HCT116 (cell line): Measurements from ENCODE around the gene APOBEC3A. TPM values are rescaled to one million over a fixed set of nuclear protein-coding genes. Genes with fewer than 3 reads are reported as not detected.

Source experiments
- ATAC-seq: fragments of 200-7000 bp; cut with Tn5 transposase; 2 replicates; pipeline ENCODE4 v1.9.1; 2020; ENCODE audit warnings: mild to moderate bottlenecking, moderate library complexity
- BruUV-seq: library from RNA; stranded (reverse); fragments of 400-500 nt; replicated peaks from 2 replicates; lab custom pipeline; 2021; lab: Mats Ljungman, UMichigan
- CTCF ChIA-PET: fragments of 300-600 bp; sonication (Branson Sonifier 250); formaldehyde crosslinking; loops from one replicate; lab custom pipeline; 2021; ENCODE audit warnings: antibody characterized with exemption; lab: Charles Lee
- POLR2A ChIA-PET: fragments of 300-600, 350-600 bp; sonication (Branson Sonifier 250); formaldehyde crosslinking; loops from one replicate; lab custom pipeline; 2021; ENCODE audit warnings: antibody characterized with exemption; lab: Charles Lee
- RAD21 ChIA-PET, 2 experiments: fragments of 300-600 bp; sonication (Branson Sonifier 250); formaldehyde crosslinking; loops; one replicate each; lab custom pipeline; 2023; ENCODE audit warnings: low total read pairs in 2 of 2; ENCODE audit not compliant: uncharacterized antibody in 2 of 2, unreplicated experiment in 2 of 2, low non-redundant PET in 1 of 2; lab: Charles Lee
- DNase-seq: peaks from one replicate; pipeline ENCODE4 v3.0.0-alpha.2; 2010; ENCODE audit warnings: low read depth, low spot score
- H2AFZ ChIP-seq: fragments of 200-600 bp; shearing (Covaris generic), sonication (generic); 2 replicates; pipeline ENCODE4 v1.6.1; 2017; ENCODE audit warnings: low read depth, mixed run types, mixed read lengths, antibody characterized with exemption, low read length; ENCODE audit not compliant: poor library complexity, severe bottlenecking
- H3K27ac ChIP-seq: 2 replicates; pipeline ENCODE4 v1.5.1; 2012; ENCODE audit warnings: low read depth, low read length
- H3K27me3 ChIP-seq: fragments of 200-600 bp; sonication (generic); 2 replicates; pipeline ENCODE4 v1.6.1; 2016; ENCODE audit warnings: mixed run types, low read length, mixed read lengths; ENCODE audit not compliant: insufficient read depth
- H3K36me3 ChIP-seq, 2 experiments: fragments of 200-500 bp in 1 of 2; fragments of 200-600 bp in 1 of 2; sonication (Bioruptor generic) in 1 of 2; sonication (generic) in 1 of 2; 2 replicates each; pipeline versions ENCODE4 v1.5.1 to v1.6.1; 2014 to 2016; ENCODE audit warnings: low read length in 2 of 2, inconsistent platforms in 1 of 2, mixed read lengths in 1 of 2, mixed run types in 1 of 2; ENCODE audit not compliant: insufficient read depth in 2 of 2, control insufficient read depth in 1 of 2
- H3K4me1 ChIP-seq, 2 experiments: fragments of 200-600 bp in 1 of 2; sonication (generic) in 1 of 2; 2 replicates each; pipeline versions ENCODE4 v1.5.1 to v1.6.1; 2012 to 2017; ENCODE audit warnings: low read length in 2 of 2, inconsistent platforms in 1 of 2, mild to moderate bottlenecking in 1 of 2, mixed read lengths in 1 of 2, mixed run types in 1 of 2, moderate library complexity in 1 of 2; ENCODE audit not compliant: insufficient read depth in 2 of 2, control insufficient read depth in 1 of 2
- H3K4me2 ChIP-seq: fragments of 200-600 bp; sonication (generic); 2 replicates; pipeline ENCODE4 v1.6.1; 2017; ENCODE audit warnings: mixed run types, low read length, mixed read lengths
- H3K4me3 ChIP-seq, 2 experiments: fragments of 200-600 bp in 1 of 2; sonication (generic) in 1 of 2; replicated peaks in 1 of 2; 2 replicates each; pipeline ENCODE4 v1.5.1; 2011 to 2016; ENCODE audit warnings: low read length in 2 of 2, control low read depth in 1 of 2, low read depth in 1 of 2, mild to moderate bottlenecking in 1 of 2, mixed read lengths in 1 of 2, mixed run types in 1 of 2
- H3K79me2 ChIP-seq: fragments of 200-600 bp; sonication (generic); 2 replicates; pipeline ENCODE4 v1.6.1; 2017; ENCODE audit warnings: mild to moderate bottlenecking, mixed run types, low read length, moderate library complexity, mixed read lengths; ENCODE audit not compliant: insufficient read depth
- H3K9ac ChIP-seq: fragments of 200-600 bp; sonication (generic); 2 replicates; pipeline ENCODE4 v1.6.1; 2016; ENCODE audit warnings: low read length, mixed read lengths
- H3K9me2 ChIP-seq: fragments of 200-600 bp; sonication (generic), shearing (Covaris generic); 2 replicates; pipeline ENCODE4 v1.6.1; 2017; ENCODE audit warnings: mixed run types, mild to moderate bottlenecking, moderate library complexity; ENCODE audit not compliant: insufficient read depth
- H3K9me3 ChIP-seq, 2 experiments: fragments of 200-500 bp in 1 of 2; fragments of 200-600 bp in 1 of 2; sonication (Bioruptor generic) in 1 of 2; sonication (generic) in 1 of 2; 2 replicates each; pipeline ENCODE4 v1.6.1; 2014 to 2017; ENCODE audit warnings: low read length in 2 of 2, mixed read lengths in 2 of 2, inconsistent platforms in 1 of 2, low read depth in 1 of 2, mild to moderate bottlenecking in 1 of 2, mixed run types in 1 of 2, moderate library complexity in 1 of 2; ENCODE audit not compliant: control insufficient read depth in 1 of 2, insufficient read depth in 1 of 2
- H4K20me1 ChIP-seq: fragments of 200-600 bp; sonication (generic), shearing (Covaris generic); 2 replicates; pipeline ENCODE4 v1.6.1; 2017; ENCODE audit warnings: mixed run types, mild to moderate bottlenecking, moderate library complexity; ENCODE audit not compliant: insufficient read depth
- EGR1 ChIP-seq: IDR thresholded peaks from 2 replicates; pipeline ENCODE4 v1.6.1; 2012; ENCODE audit warnings: low read depth
- ELF1 ChIP-seq: IDR thresholded peaks from 2 replicates; pipeline ENCODE4 v1.6.1; 2012; ENCODE audit warnings: low read depth, borderline replicate concordance
- EZH2 ChIP-seq: fragments of 200-600 bp; sonication (generic); IDR thresholded peaks from 2 replicates; pipeline ENCODE4 v1.6.1; 2017; ENCODE audit warnings: antibody characterized with exemption, mixed run types
- FOSL1 ChIP-seq: IDR thresholded peaks from 2 replicates; pipeline ENCODE4 v1.6.1; 2012; ENCODE audit warnings: low read depth
- JUND ChIP-seq: IDR thresholded peaks from 2 replicates; pipeline ENCODE4 v1.6.1; 2012
- MAX ChIP-seq: IDR thresholded peaks from 2 replicates; pipeline ENCODE4 v1.6.1; 2012
- SP1 ChIP-seq: IDR thresholded peaks from 2 replicates; pipeline ENCODE4 v1.6.1; 2012; ENCODE audit warnings: low read depth
- ZFX ChIP-seq: fragments of 450-650 bp; IDR thresholded peaks from 2 replicates; pipeline ENCODE4 v1.6.1; 2017
- intact Hi-C: fragments of 100-400 bp; cut with micrococcal nuclease; formaldehyde crosslinking; loops from 2 replicates; pipeline ENCODE4 v1.10.0; 2022
- total RNA-seq: library from RNA; stranded (reverse); gene quantifications from one replicate; pipeline ENCODE4 v1.2.1, GENCODE V29; 2021; ENCODE audit not compliant: unreplicated experiment
- TF ChIP-seq, protein P1 (sequence below), 3 experiments: fragments of 200-600 bp in 1 of 3; sonication (generic) in 1 of 3; IDR thresholded peaks in 2 of 3; conservative IDR thresholded peaks in 1 of 3; 2 replicates each; pipeline ENCODE4 v1.5.1; 2012 to 2017; ENCODE audit warnings: low read depth in 2 of 3, low read length in 2 of 3, antibody characterized with exemption in 1 of 3, borderline replicate concordance in 1 of 3, control low read depth in 1 of 3, mild to moderate bottlenecking in 1 of 3, mixed read lengths in 1 of 3, mixed run types in 1 of 3, moderate library complexity in 1 of 3; ENCODE audit not compliant: insufficient read depth in 1 of 3
- TF ChIP-seq, protein P2 (sequence below): IDR thresholded peaks from 2 replicates; pipeline ENCODE4 v1.6.1; 2012; ENCODE audit warnings: low read depth
- TF ChIP-seq, protein P3 (sequence below): IDR thresholded peaks from 2 replicates; pipeline ENCODE4 v1.6.1; 2012

Gene APOBEC3A
- total RNA-seq, 1 experiment from 2014 or later = not detected

DNA sequence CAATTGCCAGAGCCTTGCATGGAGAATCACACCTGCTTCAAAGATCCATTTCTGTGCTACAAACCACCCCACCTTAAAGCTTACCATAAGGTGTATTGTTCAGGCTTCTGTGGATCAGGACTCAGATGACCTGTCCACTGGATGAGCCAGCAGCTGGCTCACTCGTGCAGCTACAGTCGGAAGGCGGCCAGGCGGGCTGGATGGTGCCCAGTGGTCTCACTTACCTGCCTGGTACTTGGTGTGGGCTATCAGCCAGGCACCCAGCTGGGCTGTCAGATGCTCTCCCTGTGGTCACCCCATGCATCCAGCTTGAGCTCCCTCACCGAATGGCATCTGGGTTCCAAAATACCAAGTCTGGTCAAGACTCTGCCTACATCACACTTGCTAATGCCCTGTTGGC is 13.8 kb downstream of the APOBEC3A start:
- H3K9me2 ChIP-seq = no peaks in the 10 kb centered on the region
- no peaks in the 10 kb centered on the region for H3K79me2 ChIP-seq
- H3K27me3 ChIP-seq = no peaks in the 10 kb centered on the region
- H3K4me1 ChIP-seq = no peaks in the 10 kb centered on the region
- no peaks in the 10 kb centered on the region for H4K20me1 ChIP-seq
- RAD21 ChIA-PET = no interaction called here
- H2AFZ ChIP-seq = no peak overlapping the region
- no peak for TF ChIP-seq ZFX
- no peak for TF ChIP-seq ELF1
- no peak for TF ChIP-seq MAX
- TF ChIP-seq, protein P1, sequence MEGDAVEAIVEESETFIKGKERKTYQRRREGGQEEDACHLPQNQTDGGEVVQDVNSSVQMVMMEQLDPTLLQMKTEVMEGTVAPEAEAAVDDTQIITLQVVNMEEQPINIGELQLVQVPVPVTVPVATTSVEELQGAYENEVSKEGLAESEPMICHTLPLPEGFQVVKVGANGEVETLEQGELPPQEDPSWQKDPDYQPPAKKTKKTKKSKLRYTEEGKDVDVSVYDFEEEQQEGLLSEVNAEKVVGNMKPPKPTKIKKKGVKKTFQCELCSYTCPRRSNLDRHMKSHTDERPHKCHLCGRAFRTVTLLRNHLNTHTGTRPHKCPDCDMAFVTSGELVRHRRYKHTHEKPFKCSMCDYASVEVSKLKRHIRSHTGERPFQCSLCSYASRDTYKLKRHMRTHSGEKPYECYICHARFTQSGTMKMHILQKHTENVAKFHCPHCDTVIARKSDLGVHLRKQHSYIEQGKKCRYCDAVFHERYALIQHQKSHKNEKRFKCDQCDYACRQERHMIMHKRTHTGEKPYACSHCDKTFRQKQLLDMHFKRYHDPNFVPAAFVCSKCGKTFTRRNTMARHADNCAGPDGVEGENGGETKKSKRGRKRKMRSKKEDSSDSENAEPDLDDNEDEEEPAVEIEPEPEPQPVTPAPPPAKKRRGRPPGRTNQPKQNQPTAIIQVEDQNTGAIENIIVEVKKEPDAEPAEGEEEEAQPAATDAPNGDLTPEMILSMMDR (IDR thresholded peaks at IDR 0.05 in 2 of 3, conservative IDR thresholded peaks at IDR 0.05 in 1 of 3; ENCODE audit: borderline replicate concordance in 1 of 3, insufficient read depth in 1 of 3, low read depth in 2 of 3, low read length in 2 of 3) = no peak
- TF ChIP-seq FOSL1 = no peak
- TF ChIP-seq, protein P2, sequence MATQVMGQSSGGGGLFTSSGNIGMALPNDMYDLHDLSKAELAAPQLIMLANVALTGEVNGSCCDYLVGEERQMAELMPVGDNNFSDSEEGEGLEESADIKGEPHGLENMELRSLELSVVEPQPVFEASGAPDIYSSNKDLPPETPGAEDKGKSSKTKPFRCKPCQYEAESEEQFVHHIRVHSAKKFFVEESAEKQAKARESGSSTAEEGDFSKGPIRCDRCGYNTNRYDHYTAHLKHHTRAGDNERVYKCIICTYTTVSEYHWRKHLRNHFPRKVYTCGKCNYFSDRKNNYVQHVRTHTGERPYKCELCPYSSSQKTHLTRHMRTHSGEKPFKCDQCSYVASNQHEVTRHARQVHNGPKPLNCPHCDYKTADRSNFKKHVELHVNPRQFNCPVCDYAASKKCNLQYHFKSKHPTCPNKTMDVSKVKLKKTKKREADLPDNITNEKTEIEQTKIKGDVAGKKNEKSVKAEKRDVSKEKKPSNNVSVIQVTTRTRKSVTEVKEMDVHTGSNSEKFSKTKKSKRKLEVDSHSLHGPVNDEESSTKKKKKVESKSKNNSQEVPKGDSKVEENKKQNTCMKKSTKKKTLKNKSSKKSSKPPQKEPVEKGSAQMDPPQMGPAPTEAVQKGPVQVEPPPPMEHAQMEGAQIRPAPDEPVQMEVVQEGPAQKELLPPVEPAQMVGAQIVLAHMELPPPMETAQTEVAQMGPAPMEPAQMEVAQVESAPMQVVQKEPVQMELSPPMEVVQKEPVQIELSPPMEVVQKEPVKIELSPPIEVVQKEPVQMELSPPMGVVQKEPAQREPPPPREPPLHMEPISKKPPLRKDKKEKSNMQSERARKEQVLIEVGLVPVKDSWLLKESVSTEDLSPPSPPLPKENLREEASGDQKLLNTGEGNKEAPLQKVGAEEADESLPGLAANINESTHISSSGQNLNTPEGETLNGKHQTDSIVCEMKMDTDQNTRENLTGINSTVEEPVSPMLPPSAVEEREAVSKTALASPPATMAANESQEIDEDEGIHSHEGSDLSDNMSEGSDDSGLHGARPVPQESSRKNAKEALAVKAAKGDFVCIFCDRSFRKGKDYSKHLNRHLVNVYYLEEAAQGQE = no peak
- TF ChIP-seq EGR1 = no peak
- TF ChIP-seq, protein P3, sequence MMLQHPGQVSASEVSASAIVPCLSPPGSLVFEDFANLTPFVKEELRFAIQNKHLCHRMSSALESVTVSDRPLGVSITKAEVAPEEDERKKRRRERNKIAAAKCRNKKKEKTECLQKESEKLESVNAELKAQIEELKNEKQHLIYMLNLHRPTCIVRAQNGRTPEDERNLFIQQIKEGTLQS = no peak
- TF ChIP-seq JUND = no peak
- no peak for TF ChIP-seq EZH2
- TF ChIP-seq SP1 = no peak
- no peak overlapping the region for H3K4me3 ChIP-seq
- H3K4me2 ChIP-seq = no peak overlapping the region
- CTCF ChIA-PET = no interaction called here
- intact Hi-C loops = no loop called here
- no peaks in the 10 kb centered on the region for H3K9me3 ChIP-seq
- no peak overlapping the region for H3K9ac ChIP-seq
- POLR2A ChIA-PET = no interaction called here
- DNase-seq (no peak), ATAC-seq (no peak)
- BruUV-seq = no TSS peak
- no peaks in the 10 kb centered on the region for H3K36me3 ChIP-seq
- no peak overlapping the region for H3K27ac ChIP-seq
